ENCODE data around the gene USP33.
"Not testable (repeated sequence)": the region's sequence is repeated elsewhere in the genome, so short reads cannot be mapped to it uniquely, and the experiment has no call there.

USP33 gene

GRCh38 chr1:77670330-77670729 is 89.3 kb downstream of the USP33 start:
- DNase-seq: no peak

DNA sequence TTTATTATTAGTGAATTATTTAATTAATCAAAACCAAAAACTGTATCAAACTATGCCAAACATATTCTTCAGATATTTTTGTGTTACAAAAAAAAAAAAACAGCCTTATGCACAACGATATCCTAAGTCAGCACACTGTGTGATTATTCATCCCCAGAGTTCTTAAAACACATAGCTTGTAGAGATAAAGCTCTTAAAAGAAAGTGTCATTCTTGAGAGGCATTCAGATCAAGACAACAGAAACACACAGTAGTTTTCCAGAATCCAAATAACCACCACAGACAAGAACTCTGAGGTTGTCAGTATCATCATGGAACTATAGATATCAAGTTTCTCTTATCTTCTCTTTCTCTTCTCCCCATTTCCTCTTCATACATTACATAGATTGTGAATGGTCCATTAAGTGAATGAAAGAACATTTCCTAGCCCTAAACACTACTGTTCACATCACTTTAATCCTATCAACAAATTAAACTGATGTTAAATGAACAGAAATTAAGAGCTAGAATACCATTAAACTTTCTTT is 90.7 kb downstream of the USP33 start:
- no peak for DNase-seq

DNA sequence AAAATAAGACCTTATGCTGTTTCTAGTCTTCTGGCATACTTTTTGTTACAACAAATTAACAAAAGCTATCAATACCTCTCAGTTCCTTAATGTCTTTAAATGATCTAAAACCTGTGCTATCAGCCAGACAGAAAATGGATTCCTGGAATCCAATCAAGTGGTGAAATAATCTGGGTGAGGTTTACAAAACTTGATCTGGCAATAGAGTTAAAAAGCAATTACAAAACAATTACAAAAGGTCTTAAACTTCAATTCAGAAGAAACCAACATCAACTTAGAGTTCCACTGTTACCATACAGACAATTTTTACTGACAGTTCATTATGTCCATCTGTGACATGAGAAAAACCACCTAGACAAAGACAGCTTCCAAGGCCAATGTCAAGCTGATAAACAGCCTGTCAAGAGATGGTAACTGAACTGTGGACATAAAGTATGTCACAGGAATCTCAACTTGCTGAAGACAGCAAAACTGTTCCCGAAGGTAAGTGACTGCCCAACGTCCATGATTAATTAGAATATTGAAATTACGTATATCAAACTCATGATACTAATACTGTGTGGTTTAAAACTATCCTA is 94.6 kb downstream of the USP33 start:
- DNase-seq: no peak

DNA sequence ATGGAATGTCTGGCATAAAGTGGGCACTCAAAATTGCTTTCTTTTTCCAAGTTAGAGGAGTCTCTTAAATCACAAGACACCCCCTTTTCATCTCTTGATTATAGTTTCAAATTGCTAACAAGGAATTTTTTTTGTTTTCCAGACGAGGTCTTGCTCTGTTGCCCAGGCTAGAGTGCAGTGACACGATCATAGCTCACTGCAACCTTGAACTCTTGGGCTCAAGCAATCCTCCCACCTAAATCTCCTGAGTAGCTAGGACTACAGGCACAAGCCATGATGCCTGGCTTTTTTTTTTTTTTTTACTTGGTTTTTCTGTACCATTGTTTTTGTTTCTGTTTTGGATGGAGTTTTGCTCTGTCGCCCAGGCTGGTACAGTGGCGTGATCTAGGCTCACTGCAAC is 98.0 kb downstream of the USP33 start:
- no peak for DNase-seq

GRCh38 chr1:77659879-77660593 is 99.6 kb downstream of the USP33 start:
- no peak for DNase-seq

- DNase-seq: no peak
Measured at GRCh38 chr1:77658271-77658670, 101.4 kb downstream of the USP33 start.

GRCh38 chr1:77655431-77655974 is 104.1 kb downstream of the USP33 start:
- no peak for DNase-seq

GRCh38 chr1:77652970-77653516 is 106.6 kb downstream of the USP33 start:
- DNase-seq: no peak

DNA sequence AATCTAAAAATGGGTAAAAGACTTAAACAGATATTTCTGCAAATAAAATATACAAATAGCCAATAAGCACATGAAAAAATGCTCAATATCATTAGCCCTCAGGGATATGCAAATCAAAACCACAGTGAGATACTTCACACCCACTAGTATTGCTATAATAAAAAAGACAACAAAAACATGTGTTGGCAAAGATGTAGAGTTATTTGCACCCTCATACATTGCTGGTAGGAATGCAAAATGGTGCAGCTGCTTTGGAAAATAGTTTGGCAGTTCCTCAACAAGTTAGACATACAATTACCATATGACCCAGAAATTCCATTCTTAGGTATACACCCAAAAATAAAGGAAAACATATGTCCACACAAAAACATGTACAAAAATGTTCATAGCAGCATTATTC is 107.4 kb downstream of the USP33 start:
- DNase-seq: no peak

DNA sequence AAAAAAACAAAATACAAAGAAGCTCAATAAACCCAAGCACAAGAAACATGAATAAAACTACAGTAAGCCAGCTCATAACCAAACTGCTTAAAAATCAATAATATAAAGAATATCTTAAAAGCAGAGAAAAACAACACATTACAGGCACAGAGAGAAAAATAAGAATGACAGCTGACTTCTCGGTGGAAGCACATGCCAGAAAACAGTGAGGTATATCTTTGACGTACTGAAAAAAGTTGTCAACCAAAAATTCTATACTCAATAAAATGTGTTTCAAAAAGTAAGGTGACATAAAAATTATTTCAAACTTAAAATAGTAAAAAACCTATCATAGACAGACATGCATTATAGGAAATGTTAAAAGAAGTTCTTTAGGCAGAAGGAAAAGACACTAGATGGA is 110.5 kb downstream of the USP33 start:
- DNase-seq: no peak

DNA sequence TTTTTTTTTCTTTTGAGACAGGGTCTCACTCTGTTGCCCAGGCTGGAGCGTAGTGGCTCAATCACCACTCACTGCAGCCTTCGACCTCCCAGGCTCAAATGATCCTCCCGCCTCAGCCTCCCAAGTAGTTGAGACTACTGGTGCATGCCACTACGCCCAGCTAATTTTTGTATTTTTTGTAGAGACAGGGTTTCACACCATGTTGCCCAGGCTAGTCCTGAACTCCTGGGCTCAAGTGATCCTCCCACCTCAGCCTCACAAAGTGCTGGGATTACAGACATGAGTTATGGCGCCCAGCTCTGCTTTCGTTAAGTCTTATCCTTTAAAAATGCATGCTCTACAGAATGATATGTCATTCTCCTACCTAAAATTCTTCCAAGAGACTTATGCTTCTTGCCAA is 113.4 kb downstream of the USP33 start:
- DNase-seq: not testable (repeated sequence)
